ENCODE data around the gene IL18.

DNA sequence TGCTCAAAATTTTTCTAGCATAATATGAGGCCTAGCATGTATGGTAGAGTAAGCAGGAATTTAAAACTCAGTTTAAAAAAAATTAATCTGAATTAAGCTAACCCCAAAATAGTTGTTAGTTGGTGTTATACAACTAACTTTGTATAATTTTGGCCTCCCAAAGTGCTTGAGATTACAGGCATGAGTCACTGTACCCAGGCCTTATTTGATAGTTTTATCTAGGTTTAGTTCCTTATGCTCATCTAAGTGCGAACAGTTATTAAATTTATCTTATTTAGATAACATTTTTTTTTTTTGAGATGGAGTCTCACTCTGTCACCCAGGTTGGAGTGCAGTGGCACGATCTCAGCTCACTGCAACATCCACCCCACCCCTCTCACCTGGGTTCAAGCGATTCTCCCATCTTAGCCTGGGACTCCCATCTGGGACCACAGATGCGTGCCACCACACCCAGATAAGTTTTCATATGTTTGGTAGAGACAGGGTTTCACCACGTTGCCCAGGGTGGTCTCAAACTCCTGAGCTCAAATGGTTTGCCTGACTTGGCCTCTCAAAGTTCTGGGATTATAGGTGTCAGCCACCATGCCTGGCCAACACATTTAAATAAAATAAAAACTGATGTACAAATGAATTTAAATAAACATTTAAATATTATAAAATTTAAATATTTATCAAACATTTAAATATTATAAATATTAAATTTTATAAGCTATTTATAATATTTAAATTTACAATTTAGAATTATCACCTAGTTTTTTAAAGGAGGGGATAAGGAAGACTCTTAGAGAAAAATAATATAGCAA is 7.5 kb downstream of the IL18 start:
- TF ChIP-seq, protein P1, sequence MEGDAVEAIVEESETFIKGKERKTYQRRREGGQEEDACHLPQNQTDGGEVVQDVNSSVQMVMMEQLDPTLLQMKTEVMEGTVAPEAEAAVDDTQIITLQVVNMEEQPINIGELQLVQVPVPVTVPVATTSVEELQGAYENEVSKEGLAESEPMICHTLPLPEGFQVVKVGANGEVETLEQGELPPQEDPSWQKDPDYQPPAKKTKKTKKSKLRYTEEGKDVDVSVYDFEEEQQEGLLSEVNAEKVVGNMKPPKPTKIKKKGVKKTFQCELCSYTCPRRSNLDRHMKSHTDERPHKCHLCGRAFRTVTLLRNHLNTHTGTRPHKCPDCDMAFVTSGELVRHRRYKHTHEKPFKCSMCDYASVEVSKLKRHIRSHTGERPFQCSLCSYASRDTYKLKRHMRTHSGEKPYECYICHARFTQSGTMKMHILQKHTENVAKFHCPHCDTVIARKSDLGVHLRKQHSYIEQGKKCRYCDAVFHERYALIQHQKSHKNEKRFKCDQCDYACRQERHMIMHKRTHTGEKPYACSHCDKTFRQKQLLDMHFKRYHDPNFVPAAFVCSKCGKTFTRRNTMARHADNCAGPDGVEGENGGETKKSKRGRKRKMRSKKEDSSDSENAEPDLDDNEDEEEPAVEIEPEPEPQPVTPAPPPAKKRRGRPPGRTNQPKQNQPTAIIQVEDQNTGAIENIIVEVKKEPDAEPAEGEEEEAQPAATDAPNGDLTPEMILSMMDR (IDR thresholded peaks at IDR 0.05) = no peak
- TF ChIP-seq POLR2A (IDR thresholded peaks at IDR 0.05) = no peak

All from thyroid gland (tissue), 4 donors.